UCSD-AML1 (cell line): ENCODE results near the gene TTN.
"Not testable (repeated sequence)": the region's sequence is repeated elsewhere in the genome, so short reads cannot be mapped to it uniquely, and the experiment has no call there.

Experiments used
- DNase-seq: peaks from one replicate; lab custom pipeline; 2025; ENCODE audit not compliant: unreplicated experiment; lab: John Stamatoyannopoulos, UW

TTN gene

DNA sequence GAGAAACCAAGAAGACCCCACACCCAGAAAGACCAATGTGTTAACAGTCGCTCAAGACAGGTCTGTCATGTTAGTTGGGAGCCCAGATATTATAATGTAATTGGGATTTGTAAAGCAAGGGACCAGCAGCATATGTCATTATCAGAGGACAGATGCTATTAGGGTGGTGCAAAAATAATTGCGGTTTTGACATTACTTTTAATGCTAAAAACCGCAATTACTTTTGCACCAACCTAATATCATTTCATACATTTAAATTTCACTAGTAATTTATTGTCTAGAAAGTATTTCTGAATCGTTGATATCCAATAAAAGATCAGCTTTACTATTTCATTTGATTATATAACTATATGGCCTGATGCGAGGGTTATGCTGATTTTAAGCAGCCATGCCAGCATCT, 131.2 kb downstream of the TTN start:
- DNase-seq: no peak

DNA sequence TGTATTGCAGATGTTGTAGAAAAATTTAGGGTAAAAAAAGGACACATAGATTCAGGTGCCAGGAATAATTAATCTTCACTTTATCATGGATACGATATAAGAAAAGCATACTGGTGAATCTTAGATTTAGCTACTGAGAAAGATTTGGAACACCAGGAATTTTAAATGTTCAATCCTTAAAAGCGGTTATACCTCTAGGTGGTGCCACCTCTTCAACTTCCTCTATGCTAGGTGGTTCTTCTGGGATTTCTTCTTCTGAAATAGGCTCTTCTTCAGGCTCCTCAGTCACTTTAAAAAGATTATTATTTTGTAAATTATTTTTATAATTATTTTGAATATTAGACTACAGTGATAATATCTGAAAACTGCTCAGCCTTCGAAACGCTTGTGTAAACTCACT, 133.1 kb downstream of the TTN start:
- no peak for DNase-seq

DNA sequence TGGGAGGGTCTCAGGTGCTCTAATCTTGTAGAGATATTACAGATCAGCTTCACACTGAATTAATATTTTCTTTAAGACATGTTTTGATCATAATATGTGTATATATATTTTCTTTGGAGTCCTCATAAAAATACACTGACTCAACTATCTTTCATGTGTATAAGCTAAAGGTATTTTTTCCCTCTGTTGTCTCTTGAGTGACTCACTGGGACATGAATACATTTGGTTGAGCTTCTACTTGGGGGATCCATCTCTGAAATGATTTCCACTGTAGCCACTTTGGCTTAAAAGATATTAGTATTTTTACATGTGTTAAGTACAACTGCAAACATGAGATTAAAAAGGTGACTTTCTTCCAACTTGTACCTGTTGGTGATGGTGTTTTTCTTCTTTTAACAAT, 140.8 kb downstream of the TTN start:
- no peak for DNase-seq

DNA sequence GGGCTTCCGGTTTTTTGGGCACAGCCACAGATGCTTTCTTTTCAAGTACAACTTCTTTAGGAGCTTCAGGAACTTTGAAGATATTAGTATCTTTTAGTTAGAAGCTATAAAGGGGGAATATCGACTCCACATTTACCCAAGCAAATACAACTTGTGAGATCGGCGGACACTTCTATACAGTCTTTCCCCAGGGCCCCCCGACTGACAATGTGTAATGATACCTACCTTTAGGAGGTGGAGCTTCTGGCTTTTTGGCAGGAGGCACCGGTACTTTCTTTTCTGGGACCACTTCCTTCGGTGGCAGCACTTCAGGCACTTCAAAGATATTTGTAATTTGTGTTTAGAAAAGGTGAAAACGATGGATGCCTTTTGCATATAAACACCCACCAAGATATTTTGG, 148.7 kb downstream of the TTN start:
- DNase-seq: not testable (repeated sequence)

DNA sequence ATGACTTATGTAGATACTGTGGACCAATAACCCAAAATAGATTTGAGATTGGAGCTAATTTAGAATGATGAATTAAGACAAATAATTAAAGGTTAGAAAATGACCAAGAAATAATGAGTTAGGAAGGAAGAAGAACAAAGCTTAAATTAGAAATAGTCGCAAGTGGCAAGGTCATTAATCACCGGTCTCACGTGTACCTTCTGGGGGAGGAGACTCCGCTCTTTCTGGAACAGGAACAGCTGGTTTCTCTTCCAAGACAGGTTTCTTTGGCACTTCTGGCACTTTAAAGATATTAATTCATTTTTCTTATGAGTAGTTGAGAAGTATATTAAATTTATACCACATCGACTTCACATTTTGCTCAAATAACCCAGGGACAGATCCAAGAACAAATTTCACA, 156.7 kb downstream of the TTN start:
- no peak for DNase-seq

DNA sequence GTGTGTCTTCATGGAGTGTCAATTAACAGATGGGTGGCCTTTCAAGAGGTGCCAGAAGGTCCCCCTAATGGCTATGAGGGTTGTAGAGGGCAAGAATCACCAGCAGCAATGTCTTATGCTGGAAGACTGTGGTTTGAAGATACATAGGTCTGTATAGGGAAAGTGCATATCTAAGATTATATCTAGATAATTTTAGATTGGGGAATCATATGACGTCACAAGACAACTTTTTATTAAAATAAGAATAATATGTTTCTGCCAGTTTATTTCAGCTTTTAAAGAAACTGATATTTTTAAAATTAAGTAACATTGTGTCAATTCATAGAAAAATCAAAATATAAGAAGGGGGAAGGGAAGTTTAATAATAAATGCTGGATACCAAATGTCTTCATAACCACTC, 162.3 kb downstream of the TTN start:
- no peak for DNase-seq

DNA sequence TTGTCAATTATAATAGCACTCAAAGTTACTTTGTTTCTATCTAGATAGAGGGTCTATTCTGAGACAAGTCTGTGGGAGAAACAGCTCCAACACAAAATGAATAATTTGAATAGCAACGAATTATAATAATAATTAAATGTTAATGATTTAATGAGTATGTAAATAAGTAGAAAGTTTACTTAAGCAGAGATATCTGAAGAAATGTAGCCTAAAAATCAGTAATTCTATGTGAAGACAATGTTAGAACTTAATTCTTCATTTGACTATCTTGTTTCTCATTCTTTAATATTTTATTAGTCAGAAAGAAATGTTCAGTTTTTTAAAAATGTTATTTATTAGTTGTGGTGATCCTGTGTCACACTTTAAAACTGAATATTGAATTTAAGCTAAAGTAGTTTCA, 165.7 kb downstream of the TTN start:
- DNase-seq: no peak

DNA sequence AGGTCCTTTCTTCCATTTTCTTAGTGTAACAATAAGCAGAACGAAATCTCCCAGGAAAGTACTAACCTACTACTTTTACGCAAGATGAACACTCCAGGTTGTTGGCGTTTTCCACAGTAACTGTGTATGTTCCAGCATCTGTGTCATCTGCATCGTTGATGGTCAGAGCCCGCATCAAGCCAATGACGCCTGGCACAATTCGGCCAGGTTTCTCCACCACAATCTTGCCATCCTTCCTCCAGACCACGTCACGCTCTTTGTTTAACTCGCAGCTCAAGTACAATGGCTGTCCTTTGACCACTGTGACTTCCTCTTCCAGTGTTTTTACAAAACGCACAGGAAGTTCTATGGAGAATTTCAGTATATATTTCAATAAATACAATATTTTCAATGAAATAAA, 171.3 kb downstream of the TTN start:
- DNase-seq: no peak

DNA sequence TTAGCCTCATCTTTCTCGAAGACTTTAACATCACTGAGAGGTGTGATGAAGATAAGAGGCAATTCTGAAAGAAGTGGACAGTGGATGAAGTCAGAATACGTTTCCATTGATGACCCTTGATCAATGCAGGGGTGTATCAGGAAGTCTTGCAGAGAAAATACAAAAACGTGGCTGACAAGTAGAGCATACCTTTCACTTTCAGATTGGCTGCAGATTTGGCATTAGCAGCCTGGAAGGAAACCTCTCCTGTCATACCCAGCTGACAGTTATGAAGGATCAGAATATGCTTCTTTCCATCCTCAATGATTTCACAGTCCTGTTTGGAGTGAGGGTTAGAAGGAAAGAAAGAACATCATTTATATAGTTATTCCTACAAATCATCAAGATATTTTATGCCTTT, 174.5 kb downstream of the TTN start:
- no peak for DNase-seq

DNA sequence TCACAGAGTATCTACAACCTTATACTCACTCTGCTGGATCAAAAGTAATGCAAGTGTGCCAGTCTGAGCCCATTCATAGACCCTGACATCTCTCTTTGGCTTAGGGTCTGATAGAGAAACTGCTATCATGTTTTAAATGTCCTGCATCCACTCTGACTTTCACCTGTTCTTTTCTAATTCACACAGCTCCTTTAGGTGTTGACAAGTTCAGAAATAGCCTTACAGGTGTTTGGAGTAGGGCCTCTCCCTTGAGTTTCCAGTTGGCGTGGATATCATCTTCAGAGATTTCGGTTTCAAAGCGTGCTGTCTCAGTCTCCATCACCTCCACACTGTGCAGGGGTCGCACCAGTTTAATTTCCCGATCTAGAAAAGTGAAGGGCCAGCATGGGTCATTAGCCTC, 176.6 kb downstream of the TTN start:
- no peak for DNase-seq

DNA sequence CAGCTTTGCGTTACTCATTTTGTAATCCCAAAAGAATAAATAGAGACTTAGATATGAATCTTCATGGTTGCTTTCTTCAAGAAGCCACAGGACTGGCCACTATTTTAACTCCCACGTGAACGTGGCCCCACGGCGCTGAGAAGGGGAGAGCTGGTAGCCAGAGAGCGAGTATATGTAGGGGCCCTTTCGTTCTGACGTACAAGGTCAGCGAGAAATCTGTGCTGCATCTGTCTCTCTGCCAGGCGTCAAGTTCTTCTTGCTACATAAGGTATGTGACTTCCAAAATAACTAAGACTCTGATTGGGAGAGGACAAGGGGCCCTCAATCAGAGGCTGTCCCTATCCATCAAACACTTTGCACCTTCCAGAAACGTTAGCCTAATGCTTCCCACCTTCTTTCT, 177.8 kb downstream of the TTN start:
- no peak for DNase-seq

DNA sequence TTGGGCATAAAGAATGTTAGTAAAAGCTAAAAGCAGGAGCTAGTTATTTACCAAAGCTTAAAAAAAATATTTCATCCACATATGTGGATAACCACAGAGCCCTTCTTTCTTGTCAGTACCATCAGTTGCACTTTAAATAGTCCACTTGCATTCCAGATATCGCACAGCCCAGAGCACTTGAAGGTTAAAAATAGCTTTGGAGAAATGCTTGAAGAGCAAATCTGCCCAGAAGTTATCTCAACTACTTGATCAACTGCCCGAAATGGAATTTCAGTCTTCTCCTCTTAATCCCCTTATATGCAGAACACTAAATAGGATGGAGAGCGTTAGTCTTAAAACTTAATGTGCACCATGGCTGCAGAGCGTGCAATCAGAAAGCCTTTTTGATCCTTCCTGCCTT, 178.6 kb downstream of the TTN start:
- no peak for DNase-seq

DNA sequence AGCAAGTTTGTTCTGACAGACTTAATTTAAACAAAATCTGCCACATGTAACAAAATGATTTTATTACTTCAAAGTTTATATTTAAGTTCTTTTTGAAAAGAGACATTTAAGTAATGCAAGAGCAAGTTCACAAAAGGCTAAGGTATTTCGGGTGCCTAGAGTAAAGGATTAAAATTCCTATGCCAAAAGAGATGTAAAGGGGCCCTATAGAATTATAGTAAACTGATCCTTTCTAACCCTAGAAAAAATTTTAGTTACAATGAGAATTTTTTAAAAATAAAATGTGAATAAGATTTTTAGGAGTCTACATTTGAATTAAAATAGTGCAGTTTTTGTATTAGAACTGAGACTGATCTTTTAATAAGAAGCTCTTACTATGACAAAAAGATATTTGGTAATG, 179.8 kb downstream of the TTN start:
- DNase-seq: no peak

DNA sequence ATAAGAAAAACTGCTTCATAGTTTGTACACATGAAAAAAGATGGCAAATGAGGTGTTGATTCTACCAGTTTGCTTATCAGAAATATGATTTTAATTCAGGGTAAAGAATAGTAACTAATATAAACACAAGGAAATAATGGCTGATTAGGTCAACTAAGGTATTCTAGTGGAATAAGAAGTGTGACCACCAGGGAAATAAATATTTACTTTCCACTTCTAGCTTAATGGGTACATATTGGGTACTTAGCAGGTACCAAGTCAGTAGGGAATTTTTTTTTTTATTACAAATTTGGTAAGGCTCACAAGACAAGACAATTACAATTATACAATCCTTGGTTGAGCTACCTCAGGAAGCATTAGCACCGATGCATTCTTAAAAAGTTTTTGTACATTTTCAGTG, 191.3 kb downstream of the TTN start:
- no peak for DNase-seq

DNA sequence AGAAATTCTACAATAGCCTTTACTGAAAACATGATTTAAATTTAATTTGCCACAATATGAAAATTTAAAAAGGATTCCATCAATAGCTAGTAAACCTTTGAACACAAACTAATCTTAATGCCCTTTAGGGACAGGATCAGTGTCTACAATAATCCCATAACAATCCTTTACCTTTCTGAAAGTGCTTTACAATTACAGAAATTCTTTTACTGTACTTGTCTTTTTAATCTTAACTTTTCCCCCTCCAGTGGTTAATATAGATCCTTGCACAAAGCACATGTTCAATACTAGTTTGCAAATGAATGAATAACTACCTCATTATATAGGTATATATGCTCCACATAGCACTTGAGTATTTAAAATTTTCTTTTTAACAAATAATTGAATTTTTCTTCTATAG, 204.3 kb downstream of the TTN start:
- no peak for DNase-seq

DNA sequence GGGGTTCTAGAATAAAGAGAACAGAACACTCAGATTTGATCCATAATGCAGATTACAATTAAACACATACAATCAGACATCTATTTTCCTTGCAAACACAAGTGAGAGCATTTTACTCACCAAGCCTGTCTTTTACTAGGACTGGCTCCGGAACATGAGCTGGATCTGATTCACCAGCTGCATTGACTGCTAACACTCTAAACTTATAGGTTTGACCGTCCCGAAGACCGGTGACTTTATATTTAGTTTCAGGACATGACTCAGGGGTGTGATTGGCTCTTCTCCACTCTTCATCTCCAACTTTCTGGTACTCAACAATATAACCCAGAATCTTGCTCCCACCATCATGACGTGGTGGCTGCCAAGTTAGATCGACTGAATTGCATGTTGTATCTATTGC, 214.6 kb downstream of the TTN start:
- no peak for DNase-seq

DNA sequence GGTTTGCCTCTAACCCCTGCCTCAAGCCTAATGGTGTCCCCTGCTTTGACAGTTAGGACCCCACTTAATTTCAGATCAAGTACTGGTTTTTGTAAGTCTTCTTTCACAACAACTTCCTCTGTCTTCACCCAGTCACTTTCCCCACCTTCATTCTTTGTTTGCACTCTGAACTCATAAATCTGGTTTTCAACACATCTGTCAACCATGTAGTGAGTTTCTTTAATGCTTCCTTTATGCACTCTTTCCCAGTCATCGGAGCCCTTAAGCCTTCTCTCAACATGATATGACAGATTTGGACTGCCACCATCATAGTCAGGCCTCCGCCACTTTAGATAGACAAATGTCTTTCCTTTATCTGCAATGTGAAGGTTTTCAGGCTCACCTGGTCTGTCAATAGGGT, 217.9 kb downstream of the TTN start:
- DNase-seq: no peak

DNA sequence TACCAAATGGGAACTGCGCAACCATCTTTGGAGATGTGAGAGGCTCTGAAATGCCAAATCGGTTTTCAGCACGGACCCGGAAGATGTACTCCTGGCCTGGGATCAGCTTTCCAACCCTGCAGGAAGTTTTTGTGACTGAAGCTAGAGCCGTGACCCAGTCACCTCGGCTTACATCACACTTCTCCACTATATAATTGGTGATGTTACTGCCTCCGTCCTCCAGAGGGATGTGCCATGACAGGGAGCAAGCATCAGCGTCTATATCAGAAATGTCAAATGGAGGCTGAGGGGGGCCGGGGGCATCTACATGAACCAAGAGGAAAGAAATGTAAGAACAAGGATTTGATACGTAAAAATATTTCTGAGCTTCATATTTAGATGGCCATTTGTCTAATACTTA, 222.6 kb downstream of the TTN start:
- DNase-seq: no peak

DNA sequence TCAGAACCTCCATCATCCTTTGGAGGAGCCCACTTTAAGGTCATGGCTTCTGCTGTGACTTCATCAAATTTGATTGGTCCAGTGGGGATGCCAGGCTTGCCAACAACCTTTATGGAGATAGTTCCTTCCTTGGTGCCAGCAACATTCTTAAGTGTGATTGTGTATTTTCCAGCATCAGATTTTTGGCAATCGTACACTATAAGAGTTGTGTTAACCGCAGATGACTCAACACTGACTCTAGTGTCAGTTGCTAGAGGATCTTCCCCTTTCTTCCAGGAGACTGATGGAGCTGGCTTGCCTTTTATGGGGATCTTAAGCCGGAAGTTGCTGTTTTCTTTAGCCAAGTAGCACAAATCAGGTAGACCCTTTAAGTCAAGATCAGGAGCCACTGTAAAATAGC, 228.2 kb downstream of the TTN start:
- DNase-seq: no peak

DNA sequence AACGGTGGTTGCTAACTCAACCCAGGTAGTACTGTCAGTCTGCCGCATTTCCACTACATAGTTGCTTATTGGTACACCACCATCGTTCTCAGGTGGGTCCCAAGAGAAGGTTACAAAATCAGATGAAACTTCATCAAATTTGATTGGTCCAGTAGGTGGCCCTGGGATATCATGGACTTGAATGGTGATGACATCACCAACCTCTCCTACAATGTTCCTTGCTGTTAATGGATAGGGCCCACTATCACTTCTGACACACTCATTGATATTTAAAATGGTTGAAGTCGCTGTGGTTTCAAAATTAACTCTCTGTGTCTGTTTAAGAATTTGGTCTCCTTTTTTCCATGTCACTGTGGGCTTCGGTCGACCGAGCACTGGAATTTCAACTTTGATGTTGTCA, 232.4 kb downstream of the TTN start:
- no peak for DNase-seq

DNA sequence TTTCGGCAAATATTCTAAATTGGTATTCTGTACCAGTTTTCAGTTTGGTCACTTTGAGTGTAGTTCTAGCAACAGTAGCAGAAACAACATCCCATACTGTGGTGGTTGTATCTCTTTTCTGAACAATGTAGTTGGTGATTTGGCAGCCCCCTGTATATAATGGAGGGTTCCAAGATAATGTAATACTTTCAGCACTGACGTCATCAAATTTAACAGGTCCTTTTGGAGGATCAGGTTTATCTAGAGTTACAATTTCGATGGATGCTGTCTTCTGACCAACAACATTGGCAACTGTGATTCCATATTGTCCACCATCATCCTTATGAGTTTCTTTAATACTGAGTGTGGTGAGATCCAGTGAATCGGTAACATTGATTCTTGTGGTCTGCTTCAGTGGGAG, 239.0 kb downstream of the TTN start:
- no peak for DNase-seq

DNA sequence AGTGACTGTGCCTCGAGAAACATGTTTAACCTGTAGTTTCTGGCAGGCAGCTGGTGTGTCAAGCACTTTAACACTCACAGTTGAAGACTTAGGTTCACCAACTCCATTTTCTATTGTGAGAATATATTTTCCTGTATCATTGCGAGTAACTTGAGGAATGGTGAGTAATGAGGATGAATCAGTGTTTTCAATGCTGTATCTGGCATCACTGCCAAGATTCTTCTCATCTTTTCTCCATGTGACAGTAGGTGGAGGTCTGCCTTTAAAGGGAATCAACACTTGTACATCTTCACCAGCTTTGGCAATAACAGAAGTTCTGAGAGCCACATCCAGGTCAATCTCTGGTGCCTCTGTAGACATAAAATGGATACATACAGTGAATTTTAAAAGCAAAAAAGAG, 254.2 kb downstream of the TTN start:
- DNase-seq: no peak

DNA sequence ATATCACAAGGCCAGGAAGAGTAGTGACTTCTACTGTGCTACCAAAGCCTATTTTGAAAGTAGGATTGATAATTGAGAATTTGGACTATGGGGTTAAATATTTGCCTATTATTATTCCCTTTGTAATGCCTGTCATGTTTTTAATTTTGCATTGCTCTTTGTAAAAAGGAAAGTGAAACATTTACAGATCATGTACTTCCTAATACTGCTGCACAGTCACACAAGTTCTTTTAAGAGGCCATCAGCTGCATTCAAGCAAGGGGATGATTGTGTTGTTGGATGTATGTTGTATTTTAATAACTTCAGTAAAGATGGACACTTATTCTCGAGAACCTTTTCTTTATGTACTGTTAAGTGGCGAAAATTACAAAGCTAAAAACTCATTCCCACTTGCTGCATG, 256.9 kb downstream of the TTN start:
- no peak for DNase-seq

DNA sequence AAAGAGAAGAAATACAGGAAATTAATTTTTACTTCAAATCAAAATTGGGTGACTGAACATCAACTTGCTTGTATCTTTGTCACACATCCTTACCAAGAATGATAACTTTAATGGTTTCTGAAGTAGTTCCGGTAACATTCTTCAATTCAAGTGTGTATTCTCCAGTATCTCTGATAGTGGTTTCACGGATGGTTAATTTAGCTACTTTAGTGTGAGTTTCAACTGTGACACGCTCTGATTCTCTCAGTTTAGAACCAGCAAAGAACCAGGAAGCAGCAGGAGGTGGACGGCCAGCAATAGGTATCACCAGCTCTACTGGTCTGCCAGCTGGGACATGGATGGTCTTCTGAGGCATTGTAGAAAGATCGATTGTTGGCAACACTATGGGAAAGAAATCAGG, 264.7 kb downstream of the TTN start:
- no peak for DNase-seq
